Neural cell (in vitro differentiated cells): ENCODE results near the gene STIM1. TPM values are rescaled to one million over a fixed set of nuclear protein-coding genes. Genes with fewer than 3 reads are reported as not detected.

Experiments
- H2AFZ ChIP-seq: fragments of 200-600, 300-800 bp; sonication (generic), shearing (Covaris generic); 2 replicates; pipeline ENCODE4 v1.6.0; 2014; ENCODE audit warnings: low read depth, mild to moderate bottlenecking, antibody characterized with exemption, low read length, moderate library complexity
- H3F3A ChIP-seq: fragments of 200-600 bp; shearing (Covaris generic); 2 replicates; pipeline ENCODE4 v1.6.1; 2016; ENCODE audit warnings: mild to moderate bottlenecking, moderate library complexity, mixed read lengths, antibody characterized with exemption, low read length; ENCODE audit not compliant: insufficient read depth, poor library complexity, severe bottlenecking
- H3K27ac ChIP-seq: fragments of 200-600, 300-800 bp; sonication (generic), shearing (Covaris generic); 2 replicates; pipeline ENCODE4 v1.5.1; 2014; ENCODE audit warnings: mild to moderate bottlenecking, low read length, moderate library complexity
- H3K27me3 ChIP-seq: fragments of 300-800, 200-600 bp; sonication (generic), shearing (Covaris generic); 2 replicates; pipeline ENCODE4 v1.6.0; 2014; ENCODE audit warnings: mild to moderate bottlenecking, low read depth, low read length, moderate library complexity; ENCODE audit not compliant: insufficient read depth
- H3K36me3 ChIP-seq: fragments of 300-800, 200-600 bp; sonication (generic), shearing (Covaris generic); 2 replicates; pipeline ENCODE4 v1.5.1; 2014; ENCODE audit warnings: mild to moderate bottlenecking, antibody characterized with exemption, low read length, moderate library complexity; ENCODE audit not compliant: insufficient read depth
- H3K4me2 ChIP-seq: fragments of 300-800, 200-600 bp; sonication (generic), shearing (Covaris generic); 2 replicates; pipeline ENCODE4 v1.6.0; 2014; ENCODE audit warnings: mild to moderate bottlenecking, low read length
- H3K4me3 ChIP-seq: fragments of 300-800, 200-600 bp; sonication (generic), shearing (Covaris generic); 2 replicates; pipeline ENCODE4 v1.5.1; 2014; ENCODE audit warnings: mild to moderate bottlenecking, low read length, moderate library complexity
- H3K79me2 ChIP-seq: fragments of 200-600 bp; shearing (Covaris generic); replicated peaks from 2 replicates; pipeline ENCODE4 v1.6.0; 2014; ENCODE audit warnings: mild to moderate bottlenecking, low read length, moderate library complexity; ENCODE audit not compliant: insufficient read depth
- H3K9ac ChIP-seq: fragments of 300-800, 200-600 bp; sonication (generic), shearing (Covaris generic); 2 replicates; pipeline ENCODE4 v1.6.1; 2016; ENCODE audit warnings: mild to moderate bottlenecking, low read length, mixed read lengths
- H3K9me2 ChIP-seq: fragments of 200-600 bp; shearing (Covaris generic); 2 replicates; pipeline ENCODE4 v1.6.1; 2016; ENCODE audit warnings: mild to moderate bottlenecking, low read length, mixed read lengths; ENCODE audit not compliant: insufficient read depth
- H3K9me3 ChIP-seq: fragments of 200-600, 300-800 bp; sonication (generic), shearing (Covaris generic); 2 replicates; pipeline ENCODE4 v1.6.1; 2016; ENCODE audit warnings: mild to moderate bottlenecking, mixed run types, low read length, moderate library complexity, mixed read lengths
- H4K20me1 ChIP-seq: fragments of 200-600 bp; shearing (Covaris generic); 2 replicates; pipeline ENCODE4 v1.6.1; 2016; ENCODE audit warnings: mild to moderate bottlenecking, mixed run types; ENCODE audit not compliant: insufficient read depth
- CTCF ChIP-seq: fragments of 450-650 bp; IDR thresholded peaks from 2 replicates; pipeline ENCODE4 v1.5.1; 2014; ENCODE audit warnings: antibody characterized with exemption, mild to moderate bottlenecking, moderate library complexity; ENCODE audit not compliant: poor library complexity, severe bottlenecking
- EP300 ChIP-seq: fragments of 450-650 bp; conservative IDR thresholded peaks from 2 replicates; pipeline ENCODE4 v1.6.1; 2014; ENCODE audit warnings: antibody characterized with exemption, mild to moderate bottlenecking, moderate library complexity; ENCODE audit not compliant: poor library complexity, severe bottlenecking
- EZH2 ChIP-seq: fragments of 200-600, 300-800 bp; shearing (Covaris generic), sonication (generic); IDR thresholded peaks from 2 replicates; pipeline ENCODE4 v1.6.1; 2014; ENCODE audit warnings: antibody characterized with exemption, low read length, borderline replicate concordance, mild to moderate bottlenecking; ENCODE audit not compliant: insufficient read depth, poor library complexity, severe bottlenecking
- MXI1 ChIP-seq: fragments of 450-650 bp; conservative IDR thresholded peaks from 2 replicates; pipeline ENCODE4 v1.6.1; 2014; ENCODE audit warnings: antibody characterized with exemption, mild to moderate bottlenecking; ENCODE audit not compliant: poor library complexity, severe bottlenecking
- POLR2AphosphoS5 ChIP-seq: IDR thresholded peaks from 2 replicates; pipeline ENCODE4 v1.6.1; 2012
- RAD21 ChIP-seq: fragments of 450-650 bp; conservative IDR thresholded peaks from 2 replicates; pipeline ENCODE4 v1.6.1; 2014; ENCODE audit warnings: antibody characterized with exemption, mild to moderate bottlenecking, moderate library complexity
- REST ChIP-seq: IDR thresholded peaks from 2 replicates; pipeline ENCODE4 v1.6.1; 2012; ENCODE audit warnings: borderline replicate concordance
- SMC3 ChIP-seq: fragments of 450-650 bp; conservative IDR thresholded peaks from 2 replicates; pipeline ENCODE4 v1.6.1; 2014; ENCODE audit warnings: antibody characterized with exemption, mild to moderate bottlenecking, moderate library complexity; ENCODE audit not compliant: poor library complexity
- TAF1 ChIP-seq: IDR thresholded peaks from 2 replicates; pipeline ENCODE4 v1.6.1; 2012; ENCODE audit warnings: low read depth
- polyA plus RNA-seq: library from polyadenylated mRNA; depleted of rRNA; stranded (reverse); fragments of >200 nt; gene quantifications from 2 replicates; pipeline ENCODE4 v1.2.3, GENCODE V29; 2014

Gene STIM1
- polyA plus RNA-seq, 1 donor from 2014 or later = 14.5 TPM

- Histone ChIP-seq H3K9me3 (no peaks in the 10 kb centered on the region), H3K9me2 (no peaks in the 10 kb centered on the region), H3K27ac (no peak overlapping the region), H4K20me1 (no peaks in the 10 kb centered on the region), H3K79me2 (no peaks in the 10 kb centered on the region), H3K27me3 (no peaks in the 10 kb centered on the region), H3F3A (no peaks in the 10 kb centered on the region), H3K4me2 (no peak overlapping the region), H3K4me3 (no peak overlapping the region), H2AFZ (no peak overlapping the region), H3K36me3 (no peaks in the 10 kb centered on the region), H3K9ac (no peak overlapping the region)
- TF ChIP-seq MXI1 (no peak), CTCF (no peak), TAF1 (no peak)
These were observed 29.9 kb upstream of the STIM1 start for GRCh38 chr11:3825473-3826154.

- Histone ChIP-seq H3K4me3 (no peak overlapping the region), H3K9ac (no peak overlapping the region), H3K4me2 (no peak overlapping the region), H2AFZ (no peak overlapping the region), H3K9me3 (no peaks in the 10 kb centered on the region), H3K27me3 (no peaks in the 10 kb centered on the region), H3K79me2 (no peaks in the 10 kb centered on the region), H3K9me2 (no peaks in the 10 kb centered on the region), H4K20me1 (no peaks in the 10 kb centered on the region), H3K36me3 (no peaks in the 10 kb centered on the region), H3K27ac (no peak overlapping the region), H3F3A (no peaks in the 10 kb centered on the region)
- TF ChIP-seq SMC3 = no peak
- TF ChIP-seq POLR2AphosphoS5 = no peak
- TF ChIP-seq RAD21 = no peak
- TF ChIP-seq TAF1 = no peak
These were observed 28.7 kb upstream of the STIM1 start for GRCh38 chr11:3826721-3827120.

- Histone ChIP-seq H3K9ac (no peak overlapping the region), H3K36me3 (no peaks in the 10 kb centered on the region), H3K9me2 (no peaks in the 10 kb centered on the region), H3K27me3 (no peaks in the 10 kb centered on the region), H3K27ac (no peak overlapping the region), H2AFZ (no peak overlapping the region), H3K4me3 (no peak overlapping the region), H3K79me2 (no peaks in the 10 kb centered on the region), H3K9me3 (no peaks in the 10 kb centered on the region), H3F3A (no peaks in the 10 kb centered on the region), H3K4me2 (no peak overlapping the region), H4K20me1 (no peaks in the 10 kb centered on the region)
- TF ChIP-seq EZH2 (no peak), CTCF (no peak), SMC3 (no peak), EP300 (no peak), REST (no peak), MXI1 (no peak), RAD21 (no peak), TAF1 (no peak), POLR2AphosphoS5 (no peak)
These were observed 27.9 kb upstream of the STIM1 start for GRCh38 chr11:3827434-3828186.
